Naive thymus-derived CD4-positive, alpha-beta T cell (primary cell): Measurements from ENCODE around the gene PFDN5. TPM values are rescaled to one million over a fixed set of nuclear protein-coding genes. Genes with fewer than 3 reads are reported as not detected.

Experiments used
- ATAC-seq: fragments of 150-1000 bp; cut with Tn5 transposase; 2 replicates; pipeline ENCODE4 v1.10.0; 2021; ENCODE audit warnings: mild to moderate bottlenecking, moderate library complexity
- CTCF ChIA-PET: fragments of 350-600 bp; sonication (Branson Sonifier 250); formaldehyde crosslinking; loops from one replicate; lab custom pipeline; 2021; ENCODE audit warnings: antibody characterized with exemption; lab: Charles Lee
- POLR2A ChIA-PET: fragments of 350-600 bp; sonication (Branson Sonifier 250); formaldehyde crosslinking; loops from one replicate; lab custom pipeline; 2021; ENCODE audit warnings: antibody characterized with exemption, inconsistent platforms; lab: Charles Lee
- DNase-seq, 9 donors: peaks; one replicate each; pipeline versions ENCODE4 v3.0.0 to v3.0.0-alpha.2; 2020 to 2022; ENCODE audit warnings: mixed read lengths in 1 of 9
- H3K27ac ChIP-seq: one replicate; pipeline ENCODE4 v1.7.0; 2013; ENCODE audit warnings: mild to moderate bottlenecking, low read depth, low read length, moderate library complexity
- H3K27me3 ChIP-seq, 2 donors: one replicate each; pipeline ENCODE4 v1.7.0; 2013; ENCODE audit warnings: low read length in 2 of 2, mild to moderate bottlenecking in 2 of 2, moderate library complexity in 2 of 2; ENCODE audit not compliant: control insufficient read depth in 2 of 2, insufficient read depth in 2 of 2
- H3K36me3 ChIP-seq, 3 experiments: 1 replicate in 2 of 3; 2 replicates in 1 of 3; pipeline ENCODE4 v1.7.0; 2013; ENCODE audit warnings: low read length in 3 of 3, mild to moderate bottlenecking in 3 of 3, moderate library complexity in 1 of 3; ENCODE audit not compliant: insufficient read depth in 3 of 3, control insufficient read depth in 2 of 3
- H3K4me1 ChIP-seq, 2 donors: one replicate each; pipeline ENCODE4 v1.7.0; 2013; ENCODE audit warnings: low read length in 2 of 2, mild to moderate bottlenecking in 2 of 2, moderate library complexity in 1 of 2; ENCODE audit not compliant: control insufficient read depth in 2 of 2, insufficient read depth in 2 of 2
- H3K4me3 ChIP-seq: 2 replicates; pipeline ENCODE4 v1.7.0; 2013; ENCODE audit warnings: mild to moderate bottlenecking, low read length
- H3K9me3 ChIP-seq, 3 experiments: 1 replicate in 2 of 3; 2 replicates in 1 of 3; pipeline ENCODE4 v1.7.0; 2013; ENCODE audit warnings: low read length in 3 of 3; ENCODE audit not compliant: control insufficient read depth in 2 of 3
- H3K27ac Mint-ChIP-seq, 9 donors: one replicate each; pipeline ENCODE4 v1.8.0; 2020 to 2022; ENCODE audit warnings: mixed read lengths in 9 of 9, mild to moderate bottlenecking in 8 of 9, moderate library complexity in 5 of 9, inconsistent platforms in 2 of 9
- H3K27me3 Mint-ChIP-seq, 5 donors: one replicate each; pipeline ENCODE4 v1.8.0; 2021 to 2022; ENCODE audit warnings: mixed read lengths in 5 of 5, mild to moderate bottlenecking in 1 of 5
- H3K36me3 Mint-ChIP-seq, 5 donors: one replicate each; pipeline ENCODE4 v1.8.0; 2020 to 2022; ENCODE audit warnings: mixed read lengths in 5 of 5, mild to moderate bottlenecking in 3 of 5, inconsistent platforms in 1 of 5
- H3K4me1 Mint-ChIP-seq, 7 donors: one replicate each; pipeline ENCODE4 v1.8.0; 2020 to 2022; ENCODE audit warnings: mixed read lengths in 7 of 7, mild to moderate bottlenecking in 3 of 7, inconsistent platforms in 1 of 7
- H3K4me3 Mint-ChIP-seq, 10 donors: one replicate each; pipeline ENCODE4 v1.8.0; 2020 to 2022; ENCODE audit warnings: mild to moderate bottlenecking in 10 of 10, mixed read lengths in 10 of 10, moderate library complexity in 6 of 10, inconsistent platforms in 2 of 10
- H3K9me3 Mint-ChIP-seq, 11 donors: one replicate each; pipeline ENCODE4 v1.8.0; 2020 to 2022; ENCODE audit warnings: mixed read lengths in 11 of 11, mild to moderate bottlenecking in 4 of 11, inconsistent platforms in 1 of 11, moderate library complexity in 1 of 11
- intact Hi-C, 2 donors: fragments of 100-400 bp; cut with micrococcal nuclease; formaldehyde crosslinking; loops; one replicate each; pipeline ENCODE4 v1.15.1; 2023
- polyA plus RNA-seq, 2 donors: library from polyadenylated mRNA; unstranded; fragments of 300-500 nt; fragmentation: Illumina TruSeq; gene quantifications; one replicate each; pipeline ENCODE4 v1.2.3, GENCODE V29; 2021
- total RNA-seq, 6 experiments: library from RNA in 5 of 6; stranded (reverse) in 5 of 6; gene quantifications; 1 replicate in 5 of 6; 2 replicates in 1 of 6; pipeline ENCODE4 v1.2.3 and lab custom pipeline; 2021 to 2026

Gene PFDN5
- total and polyA plus RNA-seq, 7 experiments from 2014 or later: 323 to 1,956 (median 754) TPM

- Mint-ChIP-seq H3K4me1 (peaks cover 0 to 18% (median 0%) of the 10 kb centered on the region in 7 donors), H3K4me3 (no peak overlapping the region), H3K9me3 (no peaks in the 10 kb centered on the region), H3K36me3 (peaks cover 0 to 11% (median 0%) of the 10 kb centered on the region in 5 donors), H3K27ac (no peak overlapping the region), H3K27me3 (no peaks in the 10 kb centered on the region)
- ATAC-seq (no peak), DNase-seq (no peak)
- Histone ChIP-seq H3K9me3 (no peaks in the 10 kb centered on the region), H3K36me3 (no peaks in the 10 kb centered on the region), H3K27me3 (no peaks in the 10 kb centered on the region), H3K4me3 (no peak overlapping the region), H3K27ac (no peak overlapping the region), H3K4me1 (no peaks in the 10 kb centered on the region)
- CTCF ChIA-PET: interaction anchor here (0.7 to 1.6 kb wide), 2 partner anchors 10 to 1352 kb away, joined by 3 to 4 read pairs; no protein-coding TSS in a partner anchor
- POLR2A ChIA-PET: no interaction called here
- intact Hi-C loops: no loop called here
Observed at GRCh38 chr12:53277981-53278380, 17.4 kb upstream of the PFDN5 start.

- Mint-ChIP-seq H3K27me3 (no peaks in the 10 kb centered on the region), H3K27ac (no peak overlapping the region), H3K36me3 (peaks cover 0 to 13% (median 0%) of the 10 kb centered on the region in 5 donors), H3K4me3 (no peak overlapping the region), H3K9me3 (no peaks in the 10 kb centered on the region), H3K4me1 (peaks cover 0 to 13% (median 0%) of the 10 kb centered on the region in 7 donors)
- H3K27ac ChIP-seq: no peak overlapping the region
- H3K9me3 ChIP-seq: no peaks in the 10 kb centered on the region
- no peaks in the 10 kb centered on the region for H3K36me3 ChIP-seq
- no peak for DNase-seq
- ChIA-PET CTCF (interaction anchor here (0.8 to 1.6 kb wide), 2 partner anchors 9 to 10 kb away, joined by 4 read pairs; no protein-coding TSS in a partner anchor), POLR2A (interaction anchor here (0.6 to 1.3 kb wide), 3 partner anchors 16 to 1323 kb away, joined by 3 to 5 read pairs (median 3); partner anchors contain the start of genes AAAS and PFDN5)
- no peak for ATAC-seq
- no peak overlapping the region for H3K4me3 ChIP-seq
- intact Hi-C loops: no loop called here
- no peaks in the 10 kb centered on the region for H3K4me1 ChIP-seq
- H3K27me3 ChIP-seq: no peaks in the 10 kb centered on the region
Observed at GRCh38 chr12:53279283-53279869, 16.0 kb upstream of the PFDN5 start.

DNA sequence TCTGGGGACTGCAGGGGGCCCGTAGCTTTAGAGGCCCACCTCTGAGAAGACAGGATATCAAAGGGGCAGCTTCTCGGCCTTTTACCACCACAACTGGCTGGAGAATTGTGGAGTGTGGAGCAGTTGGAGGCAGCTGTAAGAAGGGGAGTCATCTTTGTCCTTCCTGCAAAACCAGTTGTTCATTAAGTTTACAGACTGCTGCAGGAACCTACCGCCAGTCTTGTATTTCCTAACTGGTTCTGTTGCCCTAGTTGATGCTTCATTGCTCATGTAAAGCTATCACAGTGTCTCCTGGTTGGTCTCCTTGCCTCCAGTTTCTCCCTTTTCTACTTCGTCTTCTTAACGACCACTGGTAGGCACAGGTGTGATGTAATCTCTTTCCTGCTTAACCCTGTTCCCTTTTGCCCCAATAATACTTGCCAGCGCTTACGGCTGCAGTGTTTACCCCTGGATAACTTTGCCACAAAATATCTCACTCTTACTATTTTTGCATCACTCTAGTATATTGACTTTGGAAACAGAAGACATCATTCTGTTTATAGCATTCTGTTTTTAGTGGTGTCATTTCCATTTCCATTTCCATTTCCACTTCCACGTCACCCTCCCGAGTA is 15.3 kb upstream of the PFDN5 start:
- no peaks in the 10 kb centered on the region for H3K36me3 ChIP-seq
- H3K27ac ChIP-seq: no peak overlapping the region
- peaks cover 0 to 9% (median 0%) of the 10 kb centered on the region in 7 donors for H3K4me1 Mint-ChIP-seq
- no peak overlapping the region for H3K4me3 ChIP-seq
- peaks cover 0 to 12% (median 0%) of the 10 kb centered on the region in 5 donors for H3K36me3 Mint-ChIP-seq
- no peak overlapping the region for H3K4me3 Mint-ChIP-seq
- no peak for DNase-seq
- H3K27ac Mint-ChIP-seq: peak overlapping the region in 1 of 9 donors; percentile 8
- no peaks in the 10 kb centered on the region for H3K4me1 ChIP-seq
- no peaks in the 10 kb centered on the region for H3K27me3 ChIP-seq
- H3K9me3 ChIP-seq: no peaks in the 10 kb centered on the region
- H3K27me3 Mint-ChIP-seq: no peaks in the 10 kb centered on the region
- no peaks in the 10 kb centered on the region for H3K9me3 Mint-ChIP-seq
- no peak for ATAC-seq
- CTCF ChIA-PET: no interaction called here
- POLR2A ChIA-PET: interaction anchor here (1.3 kb wide), 1 partner anchor 15 kb away, joined by 5 read pairs; the partner anchor contains the start of gene PFDN5
- intact Hi-C loops: no loop called here

DNA sequence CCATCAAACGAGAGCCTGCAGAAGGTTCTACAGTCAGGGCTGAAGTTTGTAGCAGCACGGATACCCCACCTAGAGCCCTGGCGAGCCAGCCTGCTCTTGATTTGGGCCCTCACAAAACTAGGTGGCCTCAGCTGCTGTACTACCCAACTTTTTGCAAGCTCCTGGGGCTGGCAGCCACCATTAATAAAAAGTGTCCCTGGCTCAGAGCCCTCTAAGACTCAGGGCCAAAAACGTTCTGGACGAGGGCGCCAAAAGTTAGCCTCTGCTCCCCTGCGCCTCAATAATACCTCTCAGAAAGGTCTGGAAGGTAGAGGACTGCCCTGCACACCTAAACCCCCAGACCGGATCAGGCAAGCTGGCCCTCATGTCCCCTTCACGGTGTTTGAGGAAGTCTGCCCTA is 8.9 kb upstream of the PFDN5 start:
- Histone ChIP-seq H3K36me3 (no peaks in the 10 kb centered on the region), H3K9me3 (no peaks in the 10 kb centered on the region), H3K4me3 (no peak overlapping the region), H3K4me1 (no peaks in the 10 kb centered on the region), H3K27ac (no peak overlapping the region), H3K27me3 (no peaks in the 10 kb centered on the region)
- DNase-seq (no peak), ATAC-seq (no peak)
- intact Hi-C loops: loop anchor here (2.0 to 5.0 kb wide), 3 partner anchors 18 to 189 kb away; partner anchors contain the start of genes ESPL1 (in 1 of the 2) and IGFBP6 (in 1 of the 2)
- H3K9me3 Mint-ChIP-seq: no peaks in the 10 kb centered on the region
- ChIA-PET CTCF (interaction anchor here (0.7 to 9.3 kb wide), 6 partner anchors 8 to 220 kb away, joined by 3 to 159 read pairs (median 4); partner anchors contain the start of genes ITGB7 and PFDN5), POLR2A (interaction anchor here (0.8 to 2.9 kb wide), 4 partner anchors 71 to 127 kb away, joined by 3 to 12 read pairs (median 4); no protein-coding TSS in a partner anchor)
- no peak overlapping the region for H3K4me3 Mint-ChIP-seq
- H3K27ac Mint-ChIP-seq: peak overlapping the region in 2 of 9 donors; percentile 50 to 62
- H3K4me1 Mint-ChIP-seq: peaks cover 4 to 11% (median 5%) of the 10 kb centered on the region in 7 donors
- H3K36me3 Mint-ChIP-seq: peaks cover 0 to 10% (median 0%) of the 10 kb centered on the region in 5 donors
- H3K27me3 Mint-ChIP-seq: no peaks in the 10 kb centered on the region

DNA sequence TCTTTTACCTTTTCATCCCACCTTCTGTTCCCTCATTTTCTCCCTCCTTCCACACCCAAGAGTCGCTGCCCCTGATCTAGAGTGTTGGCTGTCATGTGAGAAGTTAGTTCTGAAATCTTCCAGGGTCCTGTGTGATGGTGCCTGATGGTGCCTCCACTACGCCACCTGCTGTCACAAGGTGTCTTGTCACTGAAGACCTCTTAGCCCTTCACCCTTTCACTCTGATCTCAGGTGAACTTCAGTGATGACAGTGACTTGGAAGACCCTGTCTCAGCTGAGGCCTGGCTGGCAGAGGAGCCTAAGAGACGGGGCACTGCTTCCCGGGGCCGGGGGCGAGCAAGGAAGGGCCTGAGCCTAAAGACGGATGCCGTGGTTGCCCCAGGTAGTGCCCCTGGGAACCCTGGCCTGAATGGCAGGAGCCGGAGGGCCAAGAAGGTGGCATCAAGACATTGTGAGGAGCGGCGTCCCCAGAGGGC is 7.6 kb upstream of the PFDN5 start:
- ChIA-PET CTCF (interaction anchor here (0.6 to 9.3 kb wide), 9 partner anchors 9 to 151 kb away, joined by 3 to 159 read pairs (median 4); partner anchors contain the start of genes ESPL1 and ITGB7), POLR2A (interaction anchor here (0.9 to 1.7 kb wide), 4 partner anchors 37 to 128 kb away, joined by 3 to 5 read pairs (median 3); no protein-coding TSS in a partner anchor)
- Mint-ChIP-seq H3K4me3 (no peak overlapping the region), H3K4me1 (peaks cover 4 to 11% (median 5%) of the 10 kb centered on the region in 7 donors), H3K9me3 (no peaks in the 10 kb centered on the region), H3K27ac (peak overlapping the region in 4 of 9 donors; percentile 8 to 86 (median 25)), H3K36me3 (peaks cover 0 to 10% (median 0%) of the 10 kb centered on the region in 5 donors), H3K27me3 (no peaks in the 10 kb centered on the region)
- no peaks in the 10 kb centered on the region for H3K4me1 ChIP-seq
- ATAC-seq (peak; percentile 94), DNase-seq (peak; percentile 43 to 76 (median 69))
- H3K9me3 ChIP-seq: no peaks in the 10 kb centered on the region
- no peaks in the 10 kb centered on the region for H3K36me3 ChIP-seq
- no peak overlapping the region for H3K4me3 ChIP-seq
- intact Hi-C loops: loop anchor here (1.0 to 5.0 kb wide), 9 partner anchors 19 to 221 kb away; partner anchors contain the start of genes CSAD (in 1 of the 2), ESPL1 (in 1 of the 2), IGFBP6 (in 1 of the 2) and ZNF740 (in 1 of the 2)
- no peak overlapping the region for H3K27ac ChIP-seq
- H3K27me3 ChIP-seq: no peaks in the 10 kb centered on the region

GRCh38 chr12:53288322-53288721 is 7.0 kb upstream of the PFDN5 start:
- intact Hi-C loops: loop anchor here in 1 of 2 donors (5.0 kb wide), 1 partner anchor 191 kb away; the partner anchor contains the start of gene IGFBP6
- H3K4me1 Mint-ChIP-seq: peaks cover 4 to 11% (median 5%) of the 10 kb centered on the region in 7 donors
- H3K4me3 Mint-ChIP-seq: no peak overlapping the region
- Histone ChIP-seq H3K27ac (no peak overlapping the region), H3K4me1 (no peaks in the 10 kb centered on the region), H3K9me3 (no peaks in the 10 kb centered on the region), H3K36me3 (no peaks in the 10 kb centered on the region), H3K4me3 (no peak overlapping the region), H3K27me3 (no peaks in the 10 kb centered on the region)
- DNase-seq (no peak), ATAC-seq (no peak)
- peak overlapping the region in 3 of 9 donors; percentile 16 to 86 (median 34) for H3K27ac Mint-ChIP-seq
- ChIA-PET POLR2A (interaction anchor here (0.9 to 1.7 kb wide), 3 partner anchors 14 to 74 kb away, joined by 3 to 5 read pairs (median 4); no protein-coding TSS in a partner anchor), CTCF (interaction anchor here (0.6 to 9.3 kb wide), 9 partner anchors 10 to 222 kb away, joined by 3 to 159 read pairs (median 4); partner anchors contain the start of genes ESPL1 and ITGB7)
- no peaks in the 10 kb centered on the region for H3K9me3 Mint-ChIP-seq
- peaks cover 0 to 15% (median 0%) of the 10 kb centered on the region in 5 donors for H3K36me3 Mint-ChIP-seq
- H3K27me3 Mint-ChIP-seq: no peaks in the 10 kb centered on the region
